GM18868 (cell line): ENCODE measurements around the gene HMG20A.

ENCODE experiments used
- ATAC-seq: cut with Tn5 transposase; IDR thresholded peaks from one replicate; pipeline ENCODE4 v1.9.1; 2021; ENCODE audit warnings: mild to moderate bottlenecking, moderate library complexity; ENCODE audit not compliant: unreplicated experiment

Gene HMG20A

DNA sequence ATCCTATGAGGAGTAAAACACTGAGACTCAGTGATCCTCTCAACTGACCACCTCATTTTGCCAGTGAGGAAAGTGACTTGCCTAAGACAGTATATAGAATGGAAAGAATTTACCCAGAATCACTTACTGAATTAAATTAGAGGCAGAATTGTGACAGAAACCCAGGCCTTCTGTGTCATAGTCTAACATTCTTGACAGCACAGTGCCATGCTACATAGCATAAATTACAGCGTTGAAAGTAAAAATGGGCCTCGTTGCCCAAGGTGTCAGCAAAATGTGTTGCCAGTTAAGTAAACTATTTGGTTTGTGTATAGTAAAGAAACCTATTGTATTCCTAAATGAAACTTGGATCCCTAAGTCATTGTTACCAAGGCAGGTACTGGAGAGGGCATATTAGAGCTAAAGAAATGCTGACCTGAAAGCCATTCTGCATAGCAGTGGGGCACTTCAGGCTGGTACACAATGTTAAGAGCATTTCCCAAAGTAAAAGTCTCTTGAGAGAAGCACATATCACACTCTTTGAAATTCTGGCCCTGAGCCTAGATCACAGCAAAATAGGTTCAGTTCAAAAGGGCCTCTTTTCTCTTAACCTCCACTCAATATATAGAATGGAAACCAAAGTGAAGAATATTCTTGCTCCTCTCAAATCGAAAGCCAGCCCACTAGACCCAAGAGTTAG, 53.8 kb downstream of the HMG20A start:
- ATAC-seq, result no peak

DNA sequence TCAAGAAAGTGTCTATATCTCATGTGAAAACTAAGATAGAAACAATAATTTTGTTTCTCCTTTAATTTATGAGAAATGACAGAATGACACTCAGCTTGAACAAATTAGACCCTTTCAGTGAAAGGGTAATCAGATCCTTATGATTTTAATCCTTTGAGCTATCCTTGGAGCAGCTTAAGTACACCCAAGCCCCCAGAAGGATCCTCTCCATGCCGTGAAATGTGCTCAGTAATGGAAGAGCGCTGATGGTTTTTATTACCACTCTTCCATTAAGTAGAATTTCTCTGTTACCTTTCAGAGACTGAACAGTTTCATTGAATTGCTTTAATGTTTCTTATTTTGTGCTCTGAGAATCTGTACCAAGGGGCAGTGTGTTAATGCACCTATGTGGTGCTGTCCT, 54.3 kb downstream of the HMG20A start:
- ATAC-seq, result no peak

GRCh38 chr15:77475898-77476297, 55.2 kb downstream of the HMG20A start:
- no peak for ATAC-seq

DNA sequence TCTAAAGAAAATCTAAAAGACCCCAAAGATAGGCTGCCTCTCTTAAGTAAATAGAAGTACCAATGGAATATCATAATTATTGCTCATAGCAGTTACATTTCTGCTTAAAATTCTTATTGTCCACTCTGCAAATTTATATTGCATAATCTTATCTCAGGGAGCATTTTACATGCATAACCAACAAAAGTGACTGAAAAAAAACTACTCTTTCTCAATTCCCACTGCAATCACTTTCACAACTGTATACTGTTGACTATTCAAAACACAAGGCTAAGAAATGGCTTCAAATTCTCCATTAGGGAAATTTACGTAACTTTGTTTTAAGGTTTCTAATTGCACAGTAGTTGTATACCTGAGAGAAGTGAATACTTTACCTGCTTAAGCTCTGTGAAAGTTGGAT, 56.3 kb downstream of the HMG20A start:
- no peak for ATAC-seq

GRCh38 chr15:77478051-77478450, 57.4 kb downstream of the HMG20A start:
- ATAC-seq, result no peak

DNA sequence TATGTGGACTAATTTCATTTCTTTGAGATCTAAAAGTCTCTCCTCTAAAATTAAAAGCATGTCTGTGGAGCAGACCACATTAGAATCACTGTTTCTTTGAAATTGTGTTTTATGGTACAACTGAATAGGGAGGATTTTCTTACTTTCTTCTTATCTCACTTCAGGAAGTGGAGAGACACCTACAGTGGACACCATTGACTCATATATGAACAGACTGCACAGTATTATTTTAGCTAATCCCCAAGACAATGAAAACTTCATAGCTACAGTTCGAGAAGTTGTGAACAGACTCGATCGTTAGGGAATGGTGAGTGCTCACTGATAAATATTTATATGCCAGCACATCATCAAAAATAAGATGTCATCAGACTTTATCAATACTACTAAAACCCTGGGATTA, 58.3 kb downstream of the HMG20A start:
- ATAC-seq, result no peak

DNA sequence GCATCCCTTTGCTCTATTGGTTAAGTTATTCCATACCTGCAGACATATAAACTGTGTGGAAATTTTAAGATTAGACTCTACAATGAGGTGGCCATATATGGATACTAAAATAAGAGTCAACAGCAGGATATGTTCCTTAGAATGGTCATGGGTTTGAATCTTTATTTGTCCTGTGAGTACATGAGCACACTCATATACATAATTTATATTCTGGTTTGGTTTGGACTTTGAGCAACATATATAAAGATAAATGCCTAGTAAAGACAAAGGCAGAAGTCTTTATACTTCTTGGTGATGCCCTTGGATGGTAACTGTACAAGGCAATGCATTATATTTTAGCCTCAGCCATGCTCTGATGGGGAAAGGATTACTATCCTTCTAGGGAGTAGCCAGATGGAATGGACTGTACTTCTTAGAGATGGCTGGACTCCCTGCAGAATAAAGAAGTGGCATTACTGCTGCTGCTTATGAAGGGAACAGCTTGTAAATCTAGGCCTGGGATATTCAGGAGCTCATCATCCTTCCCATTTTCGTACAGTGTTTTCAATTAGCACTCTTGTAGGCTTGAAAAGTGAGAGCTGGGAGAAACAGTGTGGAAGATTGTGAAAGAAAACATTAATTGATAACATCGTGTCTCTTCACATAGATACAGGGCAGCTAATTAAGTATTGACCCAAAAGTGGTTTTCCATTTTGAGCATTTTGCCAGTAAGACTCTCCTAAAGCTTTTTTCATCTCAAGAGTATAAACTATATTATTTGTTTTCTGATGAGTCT, 60.4 kb downstream of the HMG20A start:
- ATAC-seq, result no peak

DNA sequence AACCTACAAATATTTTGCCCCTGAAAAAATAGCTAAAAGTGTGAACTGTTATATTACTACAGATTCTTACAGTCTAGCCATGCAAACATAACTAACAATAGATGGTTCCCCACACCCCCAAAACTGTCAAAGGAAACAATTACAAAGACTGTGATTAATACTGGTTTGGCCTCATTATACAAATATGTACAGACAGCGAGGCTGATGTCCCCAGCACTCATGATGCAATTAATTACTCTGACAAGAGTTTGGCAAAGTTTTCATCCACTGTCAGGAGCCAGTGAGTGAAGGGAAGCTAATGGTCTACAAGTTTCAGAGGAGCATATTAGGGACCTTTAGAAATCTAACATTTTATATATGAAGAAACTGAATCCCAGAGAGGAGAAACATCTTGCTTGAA, 61.0 kb downstream of the HMG20A start:
- no peak for ATAC-seq

DNA sequence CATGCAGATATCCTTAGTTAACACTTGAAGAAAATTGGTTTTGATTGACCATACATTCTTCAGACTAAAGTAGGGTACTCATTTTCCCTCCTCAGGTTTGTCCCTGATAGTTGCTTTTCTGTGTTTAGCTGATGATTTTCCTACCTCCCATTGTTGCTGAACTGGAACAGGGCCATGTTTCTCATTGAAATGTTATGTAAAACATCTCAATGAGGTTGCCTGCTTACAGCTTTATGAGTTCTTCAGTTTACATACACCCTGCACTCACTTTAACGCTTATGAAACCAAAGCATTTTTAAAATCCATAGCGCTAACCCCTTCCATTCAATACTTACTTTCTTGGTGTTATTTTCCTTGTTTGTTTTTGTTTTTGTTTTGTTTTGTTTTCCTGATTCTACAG, 61.9 kb downstream of the HMG20A start:
- no peak for ATAC-seq

GRCh38 chr15:77483425-77484140, 62.9 kb downstream of the HMG20A start:
- no peak for ATAC-seq

DNA sequence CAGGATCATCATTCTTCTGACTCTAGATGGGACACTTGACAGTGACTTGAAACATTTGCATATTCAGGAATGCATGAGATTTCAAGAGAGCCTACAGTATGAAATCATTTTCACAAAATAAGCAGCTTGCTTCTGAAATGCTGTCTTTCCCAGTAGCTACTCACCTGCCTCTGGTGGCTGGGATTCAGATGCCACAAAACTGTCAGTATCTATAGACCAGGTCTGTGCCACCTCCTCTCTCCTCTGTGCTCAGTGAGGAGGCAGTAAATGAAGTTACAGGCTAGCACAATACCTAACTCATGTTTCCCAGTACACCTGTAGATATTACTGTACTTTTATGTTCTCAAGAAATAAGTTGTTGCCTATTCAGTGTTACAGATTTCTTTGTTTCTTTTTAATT, 64.3 kb downstream of the HMG20A start:
- no peak for ATAC-seq

DNA sequence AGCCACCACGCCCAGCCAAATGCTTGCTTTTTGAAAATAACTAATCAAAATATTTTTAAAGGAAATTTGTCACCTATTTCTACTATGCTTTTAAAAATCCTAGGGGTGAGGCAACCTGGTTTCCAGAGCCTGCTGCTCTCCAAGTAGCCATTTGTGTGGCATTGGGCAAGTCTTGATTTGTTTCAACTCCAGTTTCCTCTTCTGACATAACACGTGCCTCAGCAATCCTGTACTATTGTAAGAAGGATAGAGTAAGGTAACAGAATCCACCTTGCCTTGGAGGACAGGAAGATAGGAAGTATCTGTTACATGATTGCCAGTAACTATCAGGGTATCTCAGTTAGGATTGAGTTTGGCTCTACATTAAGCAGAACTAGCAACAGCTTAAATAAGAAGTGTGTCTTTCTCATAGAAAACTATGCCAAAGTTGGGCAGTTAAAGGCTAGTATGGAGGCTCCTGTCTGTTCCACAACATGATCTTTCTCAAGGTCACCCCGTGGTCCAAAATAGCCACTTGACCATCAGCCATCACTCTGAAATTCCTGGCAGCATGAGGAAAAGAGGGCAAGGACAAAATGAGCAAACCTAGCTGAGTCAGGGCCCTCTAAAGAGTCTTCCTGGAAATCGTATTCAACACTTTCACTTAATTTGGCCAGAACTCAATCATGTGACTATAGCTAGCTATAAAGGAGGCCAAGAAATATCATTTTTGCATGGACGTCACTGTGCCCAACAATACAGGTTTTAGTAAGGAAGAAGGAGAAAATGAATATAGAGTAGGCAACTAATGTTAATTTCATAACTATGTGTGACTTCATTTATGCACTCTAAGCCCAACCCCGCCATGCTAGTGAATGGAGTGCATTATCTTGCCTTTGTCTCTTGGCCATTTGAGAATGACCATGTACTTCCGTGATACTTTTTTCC, 66.1 kb downstream of the HMG20A start:
- ATAC-seq, result no peak

DNA sequence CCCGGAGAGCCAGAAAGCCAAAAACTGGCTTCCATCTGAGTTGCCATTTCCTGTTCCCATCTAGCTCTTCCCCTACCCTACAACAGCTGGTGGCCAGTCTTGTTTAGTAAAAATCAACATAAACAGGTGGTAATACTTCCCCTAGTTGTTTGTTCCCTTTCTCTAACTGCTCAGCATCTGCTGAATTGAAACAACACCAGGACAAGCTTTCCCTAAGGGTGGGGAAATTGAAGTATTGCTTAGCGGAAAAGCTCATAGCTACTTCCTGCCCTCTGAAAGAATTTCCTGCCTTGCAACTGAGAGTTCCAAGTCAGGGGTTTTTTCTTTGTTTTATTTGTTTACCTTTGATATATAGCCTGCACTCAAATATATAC, 66.8 kb downstream of the HMG20A start:
- ATAC-seq, result no peak

- ATAC-seq, result no peak
Measured at GRCh38 chr15:77487888-77488287, 67.2 kb downstream of the HMG20A start.

DNA sequence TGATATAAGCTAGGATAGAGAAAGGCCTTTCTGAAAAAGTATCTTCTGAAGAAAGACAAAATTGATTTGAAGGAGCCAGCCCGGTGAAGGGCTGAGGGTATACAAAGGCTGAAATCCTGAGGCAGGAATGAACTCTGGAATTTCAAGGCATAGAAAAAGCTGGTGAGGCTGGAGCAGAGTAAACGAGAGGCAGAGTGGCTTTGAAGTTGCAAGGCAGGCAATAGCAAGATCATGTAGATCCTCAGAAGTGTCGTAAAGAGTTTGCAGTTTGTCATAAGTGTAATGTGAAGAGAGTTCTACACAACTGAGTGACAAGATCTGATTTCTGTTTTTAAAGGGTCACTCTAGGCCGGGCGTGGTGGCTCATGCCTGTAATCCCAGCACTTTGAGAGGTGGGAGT, 69.0 kb downstream of the HMG20A start:
- no peak for ATAC-seq

DNA sequence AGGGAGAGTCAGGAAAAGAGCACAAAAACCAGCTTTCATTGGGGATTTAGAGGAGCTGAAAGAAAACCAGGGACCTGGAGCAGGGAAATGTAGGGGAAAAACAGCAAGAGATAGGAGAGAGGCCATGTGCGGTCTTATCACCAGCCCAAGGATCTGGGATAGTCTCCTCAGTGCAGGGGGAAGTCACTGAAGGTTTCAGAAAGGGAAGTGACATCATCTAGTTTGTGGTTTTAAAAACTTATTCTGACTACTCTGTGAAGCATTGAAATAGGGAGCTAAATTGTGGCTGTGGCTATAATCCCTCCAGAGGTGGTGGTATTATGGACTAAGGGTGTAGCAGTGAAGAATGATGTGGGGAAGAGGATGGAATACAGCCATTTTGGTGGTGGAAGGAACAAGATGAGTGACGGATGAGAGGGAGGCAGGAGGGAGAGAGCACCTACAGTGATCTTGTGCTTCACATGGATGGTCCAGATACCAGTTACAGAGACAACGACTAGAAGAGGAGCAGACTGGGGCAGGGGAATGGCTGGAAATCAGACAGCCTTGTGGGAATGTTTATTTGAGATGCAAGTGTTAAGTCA, 72.7 kb downstream of the HMG20A start:
- ATAC-seq, result no peak

- ATAC-seq, result no peak
Measured at GRCh38 chr15:77494073-77494867, 73.6 kb downstream of the HMG20A start.

- ATAC-seq, result no peak
Measured at GRCh38 chr15:77494964-77495363, 74.3 kb downstream of the HMG20A start.

DNA sequence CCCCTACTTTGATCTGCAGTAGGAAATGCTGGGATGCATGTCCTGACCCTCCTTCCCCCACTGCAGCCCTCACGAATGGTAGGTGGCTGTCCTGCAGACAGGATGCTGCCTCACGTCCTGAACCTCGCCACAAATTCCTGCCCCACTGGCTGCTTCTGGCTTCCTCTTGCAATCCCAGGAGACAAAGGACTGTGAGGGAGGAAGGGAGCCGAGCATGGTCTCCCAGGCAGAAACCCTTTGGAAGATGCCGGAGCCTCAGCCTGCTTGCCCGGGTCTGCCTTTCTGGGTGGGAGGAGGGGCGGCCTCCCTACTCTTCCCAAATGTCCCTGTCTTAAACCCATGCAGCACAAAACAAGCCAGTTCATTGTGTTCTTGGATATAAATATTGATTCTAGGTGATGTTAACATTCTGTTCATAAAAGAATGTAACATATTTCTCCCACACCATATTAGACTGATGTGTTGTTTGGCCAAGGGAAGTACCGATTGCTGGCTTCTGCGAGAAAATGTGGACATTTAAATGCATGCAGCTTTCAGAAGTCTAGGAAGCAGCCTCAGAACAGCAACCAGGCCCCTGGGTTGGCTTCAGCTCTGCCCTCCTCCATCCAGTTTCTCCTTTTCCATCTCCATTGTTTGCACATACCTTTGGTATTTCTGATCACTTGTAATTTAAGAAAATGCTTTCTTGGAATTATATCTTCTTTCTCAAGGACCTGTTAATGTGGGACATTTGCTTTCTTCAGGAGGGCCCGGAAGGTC, 75.3 kb downstream of the HMG20A start:
- no peak for ATAC-seq
